ENCODE measurements around the gene MSANTD3. TPM values are rescaled to one million over a fixed set of nuclear protein-coding genes. Genes with fewer than 3 reads are reported as not detected.

MSANTD3 gene
- total RNA-seq, 2 experiments from 2014 or later = 17.9 to 21.6 TPM

- Mint-ChIP-seq H3K4me1 (no peaks in the 10 kb centered on the region), H3K9me3 (ENCODE audit: low read depth) (no peaks in the 10 kb centered on the region), H3K27me3 (no peaks in the 10 kb centered on the region), H3K36me3 (ENCODE audit: low read depth) (no peaks in the 10 kb centered on the region), H3K4me3 (no peak overlapping the region), H3K27ac (no peak overlapping the region)
- ATAC-seq (no peak), DNase-seq (no peak)
- intact Hi-C loops (cut with DNase I, micrococcal nuclease) = no loop called here
- CTCF ChIA-PET = interaction anchor here (1.0 kb wide), 1 partner anchor 109 kb away, joined by 3 read pairs; no protein-coding TSS in a partner anchor
- POLR2A ChIA-PET = no interaction called here
Measured at GRCh38 chr9:100486479-100487176, 59.7 kb downstream of the MSANTD3 start.

- no peaks in the 10 kb centered on the region for H3K27me3 Mint-ChIP-seq
- H3K27ac Mint-ChIP-seq = no peak overlapping the region
- H3K4me1 Mint-ChIP-seq = no peaks in the 10 kb centered on the region
- intact Hi-C loops (cut with DNase I, micrococcal nuclease) = no loop called here
- DNase-seq (no peak), ATAC-seq (no peak)
- POLR2A ChIA-PET = no interaction called here
- no peaks in the 10 kb centered on the region for H3K9me3 Mint-ChIP-seq (ENCODE audit: low read depth)
- H3K36me3 Mint-ChIP-seq (ENCODE audit: low read depth) = no peaks in the 10 kb centered on the region
- no peak overlapping the region for H3K4me3 Mint-ChIP-seq
- CTCF ChIA-PET = no interaction called here
Measured at GRCh38 chr9:100488177-100488576, 61.2 kb downstream of the MSANTD3 start.

GRCh38 chr9:100489836-100490235, 62.9 kb downstream of the MSANTD3 start:
- intact Hi-C loops (cut with DNase I, micrococcal nuclease) = no loop called here
- Mint-ChIP-seq H3K27me3 (no peaks in the 10 kb centered on the region), H3K4me1 (no peaks in the 10 kb centered on the region), H3K4me3 (no peak overlapping the region), H3K9me3 (ENCODE audit: low read depth) (no peaks in the 10 kb centered on the region), H3K36me3 (ENCODE audit: low read depth) (no peaks in the 10 kb centered on the region), H3K27ac (no peak overlapping the region)
- POLR2A ChIA-PET = no interaction called here
- ATAC-seq = no peak
- DNase-seq = no peak
- CTCF ChIA-PET = no interaction called here

- Mint-ChIP-seq H3K36me3 (ENCODE audit: low read depth) (no peaks in the 10 kb centered on the region), H3K4me1 (no peaks in the 10 kb centered on the region), H3K27ac (no peak overlapping the region), H3K4me3 (no peak overlapping the region), H3K27me3 (no peaks in the 10 kb centered on the region), H3K9me3 (ENCODE audit: low read depth) (no peaks in the 10 kb centered on the region)
- ATAC-seq = no peak
- POLR2A ChIA-PET = no interaction called here
- DNase-seq = no peak
- CTCF ChIA-PET = interaction anchor here (0.5 to 0.8 kb wide), 2 partner anchors 20 to 66 kb away, joined by 3 to 4 read pairs; partner anchors contain the start of gene MSANTD3
- intact Hi-C loops (cut with DNase I, micrococcal nuclease) = no loop called here
Measured at GRCh38 chr9:100492952-100493351, 66.0 kb downstream of the MSANTD3 start.

- ATAC-seq = no peak
- Mint-ChIP-seq H3K9me3 (ENCODE audit: low read depth) (no peaks in the 10 kb centered on the region), H3K4me1 (no peaks in the 10 kb centered on the region), H3K36me3 (ENCODE audit: low read depth) (no peaks in the 10 kb centered on the region), H3K27ac (no peak overlapping the region), H3K27me3 (no peaks in the 10 kb centered on the region), H3K4me3 (no peak overlapping the region)
- no peak for DNase-seq
- ChIA-PET CTCF (no interaction called here), POLR2A (no interaction called here)
- intact Hi-C loops (cut with DNase I, micrococcal nuclease) = no loop called here
Measured at GRCh38 chr9:100498592-100498991, 71.6 kb downstream of the MSANTD3 start.

- H3K27me3 Mint-ChIP-seq = no peaks in the 10 kb centered on the region
- POLR2A ChIA-PET = no interaction called here
- H3K36me3 Mint-ChIP-seq (ENCODE audit: low read depth) = no peaks in the 10 kb centered on the region
- intact Hi-C loops (cut with DNase I, micrococcal nuclease) = no loop called here
- CTCF ChIA-PET = no interaction called here
- H3K9me3 Mint-ChIP-seq (ENCODE audit: low read depth) = no peaks in the 10 kb centered on the region
- no peak for ATAC-seq
- no peak overlapping the region for H3K27ac Mint-ChIP-seq
- no peak overlapping the region for H3K4me3 Mint-ChIP-seq
- H3K4me1 Mint-ChIP-seq = no peaks in the 10 kb centered on the region
- no peak for DNase-seq
Measured at GRCh38 chr9:100499460-100499859, 72.5 kb downstream of the MSANTD3 start.

- CTCF ChIA-PET = no interaction called here
Measured at GRCh38 chr9:100499866-100500265, 72.9 kb downstream of the MSANTD3 start.

More at GRCh38 chr9:100499866-100500265, 72.9 kb downstream of the MSANTD3 start:
- no peaks in the 10 kb centered on the region for H3K4me1 Mint-ChIP-seq
- no peak overlapping the region for H3K27ac Mint-ChIP-seq
- ATAC-seq (no peak), DNase-seq (no peak)
- H3K27me3 Mint-ChIP-seq = no peaks in the 10 kb centered on the region
- no peaks in the 10 kb centered on the region for H3K36me3 Mint-ChIP-seq (ENCODE audit: low read depth)
- intact Hi-C loops (cut with DNase I, micrococcal nuclease) = loop anchor here in 1 of 2 experiments (10.0 kb wide), 1 partner anchor 815 kb away; no protein-coding TSS in a partner anchor
- H3K9me3 Mint-ChIP-seq (ENCODE audit: low read depth) = no peaks in the 10 kb centered on the region
- H3K4me3 Mint-ChIP-seq = no peak overlapping the region
- POLR2A ChIA-PET = no interaction called here

Other genes starting within 250 kb of the MSANTD3 start
- gene TEX10, start 74.2 kb upstream of the MSANTD3 start, total RNA-seq = 10 to 100 TPM; 24.8 to 27.5 TPM
- gene TMEFF1, start 46.0 kb downstream of the MSANTD3 start, total RNA-seq = under 1 TPM in 1 of 2 experiments, not detected in 1; 0.27 TPM
- under 1 TPM; 0.16 to 0.18 TPM for gene CAVIN4, start 150.9 kb downstream of the MSANTD3 start, total RNA-seq